H9 (cell line): Measurements from ENCODE around the gene ENOSF1. TPM values are rescaled to one million over a fixed set of nuclear protein-coding genes. Genes with fewer than 3 reads are reported as not detected.
A peak's percentile ranks its signal among the peaks of the same experiment; 100 is the strongest.

Experiments used
- DNase-seq: peaks from one replicate; pipeline ENCODE4 v3.0.0-alpha.2; 2017
- H2AFZ ChIP-seq: one replicate; pipeline ENCODE4 v1.6.1; 2013; ENCODE audit warnings: mild to moderate bottlenecking, low read length, control low read depth, moderate library complexity
- H2AK5ac ChIP-seq: 2 replicates; pipeline ENCODE4 v1.6.1; 2013; ENCODE audit warnings: low read length, control low read depth, mixed read lengths; ENCODE audit not compliant: insufficient read length
- H2BK120ac ChIP-seq: one replicate; pipeline ENCODE4 v1.6.1; 2013; ENCODE audit warnings: low read depth, mild to moderate bottlenecking, low read length, control low read depth, inconsistent platforms; ENCODE audit not compliant: poor library complexity, severe bottlenecking
- H2BK12ac ChIP-seq: 2 replicates; pipeline ENCODE4 v1.6.1; 2013; ENCODE audit warnings: low read length, control low read depth, mixed read lengths, low read depth; ENCODE audit not compliant: insufficient read length
- H2BK15ac ChIP-seq: 2 replicates; pipeline ENCODE4 v1.6.1; 2013; ENCODE audit warnings: low read depth, low read length, control low read depth
- H2BK20ac ChIP-seq: one replicate; pipeline ENCODE4 v1.6.1; 2013; ENCODE audit warnings: low read depth, mild to moderate bottlenecking, low read length, control low read depth, inconsistent platforms; ENCODE audit not compliant: poor library complexity, severe bottlenecking
- H2BK5ac ChIP-seq: 2 replicates; pipeline ENCODE4 v1.6.1; 2013; ENCODE audit warnings: low read length, control low read depth, mixed read lengths; ENCODE audit not compliant: insufficient read length
- H3K14ac ChIP-seq: 2 replicates; pipeline ENCODE4 v1.6.1; 2013; ENCODE audit warnings: low read length, control low read depth; ENCODE audit not compliant: insufficient read depth
- H3K18ac ChIP-seq: 2 replicates; pipeline ENCODE4 v1.6.1; 2013; ENCODE audit warnings: low read depth, mild to moderate bottlenecking, mixed read lengths, low read length, control low read depth; ENCODE audit not compliant: insufficient read length
- H3K23ac ChIP-seq: 2 replicates; pipeline ENCODE4 v1.6.1; 2013; ENCODE audit warnings: low read length, control low read depth, mixed read lengths, low read depth; ENCODE audit not compliant: insufficient read length
- H3K23me2 ChIP-seq: 2 replicates; pipeline ENCODE4 v1.6.1; 2013; ENCODE audit warnings: low read depth, mild to moderate bottlenecking, mixed read lengths, low read length, control low read depth; ENCODE audit not compliant: insufficient read length, poor library complexity, severe bottlenecking
- H3K27ac ChIP-seq: 2 replicates; pipeline ENCODE4 v1.5.1; 2013; ENCODE audit warnings: low read length, control low read depth, mixed read lengths, low read depth; ENCODE audit not compliant: insufficient read length
- H3K27me3 ChIP-seq: 2 replicates; pipeline ENCODE4 v1.6.1; 2013; ENCODE audit warnings: low read length, control low read depth, inconsistent platforms; ENCODE audit not compliant: insufficient read depth
- H3K4ac ChIP-seq: 2 replicates; pipeline ENCODE4 v1.6.1; 2013; ENCODE audit warnings: low read depth, mild to moderate bottlenecking, control low read depth, inconsistent platforms, low read length, moderate library complexity
- H3K4me1 ChIP-seq: 2 replicates; pipeline ENCODE4 v1.6.1; 2013; ENCODE audit warnings: low read length, control low read depth, inconsistent platforms; ENCODE audit not compliant: insufficient read depth
- H3K4me2 ChIP-seq: 2 replicates; pipeline ENCODE4 v1.6.1; 2013; ENCODE audit warnings: low read length, control low read depth, mixed read lengths; ENCODE audit not compliant: insufficient read length, insufficient read depth
- H3K56ac ChIP-seq: 2 replicates; pipeline ENCODE4 v1.6.1; 2013; ENCODE audit warnings: low read depth, mild to moderate bottlenecking, mixed read lengths, low read length, control low read depth; ENCODE audit not compliant: insufficient read length
- H3K79me1 ChIP-seq: 2 replicates; pipeline ENCODE4 v1.6.1; 2013; ENCODE audit warnings: low read depth, mild to moderate bottlenecking, moderate library complexity, low read length, control low read depth, inconsistent platforms; ENCODE audit not compliant: insufficient read depth, poor library complexity, severe bottlenecking
- H3K79me2 ChIP-seq: 2 replicates; pipeline ENCODE4 v1.6.1; 2013; ENCODE audit warnings: low read length, control low read depth, inconsistent platforms; ENCODE audit not compliant: insufficient read depth
- H3K9ac ChIP-seq: 2 replicates; pipeline ENCODE4 v1.6.1; 2013; ENCODE audit warnings: low read length, control low read depth, mixed read lengths; ENCODE audit not compliant: insufficient read length; ENCODE audit errors: extremely low read depth
- H3K9me3 ChIP-seq: one replicate; pipeline ENCODE4 v1.6.1; 2013; ENCODE audit warnings: low read depth, low read length, inconsistent platforms; ENCODE audit not compliant: control insufficient read depth
- H3T11ph ChIP-seq: one replicate; pipeline ENCODE4 v1.6.1; 2013; ENCODE audit warnings: mild to moderate bottlenecking, low read length, control low read depth, inconsistent platforms
- H4K20me1 ChIP-seq: one replicate; pipeline ENCODE4 v1.6.1; 2013; ENCODE audit not compliant: control insufficient read depth, insufficient read length, insufficient read depth
- H4K5ac ChIP-seq: 2 replicates; pipeline ENCODE4 v1.6.1; 2013; ENCODE audit warnings: low read depth, mild to moderate bottlenecking, mixed read lengths, low read length, control low read depth; ENCODE audit not compliant: insufficient read length
- H4K8ac ChIP-seq: replicated peaks from 2 replicates; pipeline ENCODE4 v1.6.1; 2013; ENCODE audit warnings: low read length, control low read depth, mixed read lengths, low read depth; ENCODE audit not compliant: insufficient read length
- H4K91ac ChIP-seq: 2 replicates; pipeline ENCODE4 v1.6.1; 2013; ENCODE audit warnings: low read depth, mild to moderate bottlenecking, moderate library complexity, mixed read lengths, low read length, control low read depth; ENCODE audit not compliant: insufficient read length
- H3K27ac Mint-ChIP-seq, 3 experiments: 2 replicates in 2 of 3; 3 replicates in 1 of 3; pipeline ENCODE4 v1.8.0; 2020 to 2021; ENCODE audit warnings: mixed read lengths in 3 of 3, mild to moderate bottlenecking in 1 of 3, moderate library complexity in 1 of 3
- H3K27me3 Mint-ChIP-seq: 2 replicates; pipeline ENCODE4 v1.8.0; 2021; ENCODE audit warnings: low read depth, mild to moderate bottlenecking, moderate library complexity, mixed read lengths
- H3K36me3 Mint-ChIP-seq, 3 experiments: 2 replicates in 2 of 3; 3 replicates in 1 of 3; pipeline ENCODE4 v1.8.0; 2020 to 2021; ENCODE audit warnings: low read depth in 3 of 3, mixed read lengths in 3 of 3; ENCODE audit not compliant: insufficient read depth in 1 of 3
- H3K4me1 Mint-ChIP-seq, 2 experiments: 2 replicates each; pipeline ENCODE4 v1.8.0; 2020; ENCODE audit warnings: mixed read lengths in 2 of 2
- H3K4me3 Mint-ChIP-seq, 2 experiments: 2 replicates in 1 of 2; 3 replicates in 1 of 2; pipeline ENCODE4 v1.8.0; 2020 to 2021; ENCODE audit warnings: mild to moderate bottlenecking in 2 of 2, mixed read lengths in 2 of 2, moderate library complexity in 1 of 2
- H3K9me3 Mint-ChIP-seq, 2 experiments: 2 replicates in 1 of 2; 3 replicates in 1 of 2; pipeline ENCODE4 v1.8.0; 2020; ENCODE audit warnings: mild to moderate bottlenecking in 2 of 2, mixed read lengths in 2 of 2, moderate library complexity in 1 of 2
- total RNA-seq: library from RNA; stranded (reverse); gene quantifications from 2 replicates; pipeline ENCODE4 v1.2.1, GENCODE V29; 2021
- TF ChIP-seq, protein P1 (sequence below): fragments of 200-600 bp; sonication (generic); conservative IDR thresholded peaks from 3 replicates; pipeline ENCODE4 v1.8.0; 2021; ENCODE audit warnings: antibody characterized with exemption, mild to moderate bottlenecking

ENOSF1 gene
- total RNA-seq, 1 experiment from 2014 or later = 40.3 TPM

DNA sequence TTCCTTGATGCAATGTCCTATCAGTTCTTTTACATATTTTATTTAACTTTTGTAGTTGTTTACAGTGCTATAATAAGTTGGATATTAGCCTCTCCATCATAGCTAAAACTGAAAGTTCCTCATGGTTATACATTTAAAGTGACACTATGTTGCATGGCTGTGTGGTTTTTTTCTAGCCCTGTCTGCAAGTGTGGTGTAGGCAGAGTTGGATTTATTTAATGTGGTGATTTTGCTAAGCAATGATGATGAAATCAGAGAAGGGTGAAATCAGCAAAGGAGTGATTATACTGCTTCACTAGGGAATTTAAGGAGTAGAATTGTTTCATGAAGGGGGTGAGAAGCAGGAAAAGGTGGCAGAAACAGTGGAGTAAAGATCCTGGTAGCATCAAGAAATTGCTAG, 18.3 kb upstream of the ENOSF1 start:
- H4K5ac ChIP-seq = no peak overlapping the region
- Mint-ChIP-seq H3K27ac (peak overlapping the region in 1 of 3 experiments; percentile 36; a peak in 1 of 7 replicates), H3K27me3 (no peaks in the 10 kb centered on the region)

More for the DNA sequence above, 18.3 kb upstream of the ENOSF1 start:
- DNase-seq = no peak
- H4K20me1 ChIP-seq = no peaks in the 10 kb centered on the region
- no peak overlapping the region for H2AFZ ChIP-seq
- H2AK5ac ChIP-seq = no peak overlapping the region
- H3K4me1 ChIP-seq = no peaks in the 10 kb centered on the region
- Mint-ChIP-seq H3K4me1 (no peaks in the 10 kb centered on the region), H3K4me3 (no peak overlapping the region; a peak in 1 of 5 replicates), H3K36me3 (peaks cover 16 to 50% (median 35%) of the 10 kb centered on the region in 3 experiments), H3K9me3 (no peaks in the 10 kb centered on the region)
- no peaks in the 10 kb centered on the region for H3K23me2 ChIP-seq
- no peak overlapping the region for H2BK120ac ChIP-seq
- no peak overlapping the region for H3K23ac ChIP-seq
- no peak overlapping the region for H2BK15ac ChIP-seq
- H3K27ac ChIP-seq = no peak overlapping the region
- H3K79me2 ChIP-seq = no peaks in the 10 kb centered on the region
- no peak overlapping the region for H2BK20ac ChIP-seq
- H3K79me1 ChIP-seq = no peaks in the 10 kb centered on the region
- no peak overlapping the region for H3K4ac ChIP-seq
- no peak overlapping the region for H3K56ac ChIP-seq
- no peak overlapping the region for H3T11ph ChIP-seq
- no peak overlapping the region for H2BK12ac ChIP-seq
- H3K4me2 ChIP-seq = no peak overlapping the region
- H3K27me3 ChIP-seq = no peaks in the 10 kb centered on the region
- H3K18ac ChIP-seq = no peak overlapping the region
- no peak overlapping the region for H2BK5ac ChIP-seq
- no peaks in the 10 kb centered on the region for H3K9me3 ChIP-seq
- TF ChIP-seq, protein P1, sequence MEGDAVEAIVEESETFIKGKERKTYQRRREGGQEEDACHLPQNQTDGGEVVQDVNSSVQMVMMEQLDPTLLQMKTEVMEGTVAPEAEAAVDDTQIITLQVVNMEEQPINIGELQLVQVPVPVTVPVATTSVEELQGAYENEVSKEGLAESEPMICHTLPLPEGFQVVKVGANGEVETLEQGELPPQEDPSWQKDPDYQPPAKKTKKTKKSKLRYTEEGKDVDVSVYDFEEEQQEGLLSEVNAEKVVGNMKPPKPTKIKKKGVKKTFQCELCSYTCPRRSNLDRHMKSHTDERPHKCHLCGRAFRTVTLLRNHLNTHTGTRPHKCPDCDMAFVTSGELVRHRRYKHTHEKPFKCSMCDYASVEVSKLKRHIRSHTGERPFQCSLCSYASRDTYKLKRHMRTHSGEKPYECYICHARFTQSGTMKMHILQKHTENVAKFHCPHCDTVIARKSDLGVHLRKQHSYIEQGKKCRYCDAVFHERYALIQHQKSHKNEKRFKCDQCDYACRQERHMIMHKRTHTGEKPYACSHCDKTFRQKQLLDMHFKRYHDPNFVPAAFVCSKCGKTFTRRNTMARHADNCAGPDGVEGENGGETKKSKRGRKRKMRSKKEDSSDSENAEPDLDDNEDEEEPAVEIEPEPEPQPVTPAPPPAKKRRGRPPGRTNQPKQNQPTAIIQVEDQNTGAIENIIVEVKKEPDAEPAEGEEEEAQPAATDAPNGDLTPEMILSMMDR = no peak
- H4K91ac ChIP-seq = no peak overlapping the region
- no peak overlapping the region for H3K14ac ChIP-seq
- no peak overlapping the region for H3K9ac ChIP-seq
- no peak overlapping the region for H4K8ac ChIP-seq
